Left kidney (tissue), 2 donors: ENCODE data around the gene HERPUD2. TPM values are rescaled to one million over a fixed set of nuclear protein-coding genes. Genes with fewer than 3 reads are reported as not detected.
A peak's percentile ranks its signal among the peaks of the same experiment; 100 is the strongest.
"Not testable (repeated sequence)": the region's sequence is repeated elsewhere in the genome, so short reads cannot be mapped to it uniquely, and the experiment has no call there.

Source experiments
- DNase-seq: peaks from one replicate; pipeline ENCODE4 v3.0.0-alpha.2; 2013
- polyA plus RNA-seq: library from polyadenylated mRNA; unstranded; fragments of 120-200 nt; gene quantifications from one replicate; pipeline ENCODE4 v1.2.1, GENCODE V29; 2013; ENCODE audit not compliant: insufficient read length

The HERPUD2 gene
- polyA plus RNA-seq, 1 donor: 45.7 TPM

DNA sequence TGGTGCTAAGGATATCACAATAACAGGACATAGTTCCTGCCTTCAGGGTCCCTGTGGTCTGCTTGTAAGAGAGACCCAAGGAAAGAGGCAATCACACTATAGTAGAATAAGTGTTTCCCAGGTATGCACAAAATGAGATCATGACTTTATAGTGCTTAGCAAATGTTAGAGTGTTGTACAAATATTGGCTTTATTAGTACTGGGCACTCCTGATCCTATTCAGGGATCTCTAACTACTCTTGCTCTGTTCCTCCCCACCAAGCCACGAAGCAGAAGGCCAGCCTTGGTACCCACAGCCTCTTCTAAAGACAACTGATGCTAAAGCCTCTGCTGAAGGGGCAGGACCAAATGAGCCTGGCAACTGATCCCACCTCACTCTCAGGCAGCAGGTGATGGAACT, 75.1 kb downstream of the HERPUD2 start:
- DNase-seq: no peak

- peak; percentile 13 for DNase-seq
Measured at GRCh38 chr7:35617041-35617440, 77.9 kb downstream of the HERPUD2 start.

DNA sequence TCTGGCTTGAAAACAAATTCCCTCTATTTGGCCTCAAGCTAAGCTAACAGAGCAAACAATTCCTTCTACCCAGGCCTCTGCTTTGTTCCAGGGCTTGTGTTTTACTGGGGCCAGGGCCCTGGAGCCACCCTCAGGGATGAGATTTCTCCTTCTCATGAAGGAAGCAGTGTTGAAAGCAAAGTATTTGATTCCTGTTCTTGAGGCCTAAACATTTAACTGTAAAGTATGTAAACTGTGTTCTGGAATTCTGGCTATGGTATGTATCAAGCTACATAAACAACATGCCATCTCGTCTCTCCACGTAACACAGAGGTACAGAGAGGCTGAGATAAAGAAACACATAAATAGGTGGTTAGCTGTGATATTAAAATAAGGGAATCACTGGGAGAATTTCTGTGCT, 81.8 kb downstream of the HERPUD2 start:
- DNase-seq: no peak

GRCh38 chr7:35605760-35606159, 89.2 kb downstream of the HERPUD2 start:
- DNase-seq: no peak

- no peak for DNase-seq
Measured at GRCh38 chr7:35604595-35604994, 90.3 kb downstream of the HERPUD2 start.

GRCh38 chr7:35599645-35600044, 95.3 kb downstream of the HERPUD2 start:
- DNase-seq: no peak

DNA sequence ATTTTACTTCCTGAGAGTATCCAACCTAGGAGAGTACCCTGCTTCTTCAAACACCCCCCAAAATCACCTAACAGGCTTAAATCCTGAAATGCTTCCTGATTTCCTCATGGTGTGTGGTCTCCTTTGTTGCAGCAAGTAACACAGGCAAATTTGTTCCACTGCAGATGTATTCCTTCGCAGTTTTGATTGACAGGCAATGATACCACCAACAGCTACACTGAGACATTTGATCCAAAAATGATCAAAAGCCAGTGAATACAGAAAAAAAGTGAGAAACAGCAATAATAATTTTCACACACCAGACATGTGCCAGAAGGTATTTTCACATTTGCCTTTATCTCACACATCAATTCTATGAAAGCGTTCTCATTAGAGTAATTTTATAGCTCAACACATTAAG, 95.9 kb downstream of the HERPUD2 start:
- no peak for DNase-seq

DNA sequence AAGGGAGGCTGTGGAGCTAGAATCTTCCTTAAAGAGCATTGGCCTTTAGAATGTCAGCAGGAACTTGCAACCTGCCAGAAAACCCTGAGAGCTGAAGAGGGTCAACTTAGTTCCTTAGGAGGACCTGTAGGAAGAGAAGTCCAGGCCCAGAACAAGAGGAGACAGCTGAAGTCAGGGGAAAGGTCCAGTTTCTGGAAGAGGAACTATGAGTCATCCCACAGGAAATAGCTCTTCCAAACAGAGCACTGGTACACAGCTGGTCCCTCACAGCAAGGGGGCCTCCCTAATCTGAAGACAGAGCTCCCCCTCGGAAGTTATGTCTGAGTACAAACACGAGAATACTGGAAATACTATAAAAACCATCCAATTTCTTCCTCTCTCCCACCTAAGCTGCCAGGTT, 98.9 kb downstream of the HERPUD2 start:
- DNase-seq: no peak

DNA sequence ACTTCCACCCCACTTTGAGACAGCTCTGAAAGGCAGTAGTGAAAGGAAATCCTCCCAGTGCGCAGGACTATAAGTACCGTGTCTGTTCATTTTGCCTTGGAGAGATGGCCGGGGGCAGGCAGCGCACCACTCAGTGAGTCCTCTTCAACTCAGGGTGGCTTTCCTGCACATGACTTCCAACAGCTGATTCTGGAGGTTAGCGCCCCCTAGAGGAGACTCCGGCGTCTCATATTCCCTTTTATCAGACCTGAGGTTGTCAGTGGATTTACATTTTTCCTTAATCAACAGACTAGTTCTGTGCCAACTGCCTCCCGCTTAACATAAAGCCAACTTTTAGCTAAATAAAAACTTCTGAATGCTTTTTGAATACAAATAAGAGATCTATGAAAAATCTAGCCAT, 101.0 kb downstream of the HERPUD2 start:
- DNase-seq: no peak

GRCh38 chr7:35588647-35589046, 106.3 kb downstream of the HERPUD2 start:
- DNase-seq: no peak

GRCh38 chr7:35584990-35585389, 109.9 kb downstream of the HERPUD2 start:
- no peak for DNase-seq

DNA sequence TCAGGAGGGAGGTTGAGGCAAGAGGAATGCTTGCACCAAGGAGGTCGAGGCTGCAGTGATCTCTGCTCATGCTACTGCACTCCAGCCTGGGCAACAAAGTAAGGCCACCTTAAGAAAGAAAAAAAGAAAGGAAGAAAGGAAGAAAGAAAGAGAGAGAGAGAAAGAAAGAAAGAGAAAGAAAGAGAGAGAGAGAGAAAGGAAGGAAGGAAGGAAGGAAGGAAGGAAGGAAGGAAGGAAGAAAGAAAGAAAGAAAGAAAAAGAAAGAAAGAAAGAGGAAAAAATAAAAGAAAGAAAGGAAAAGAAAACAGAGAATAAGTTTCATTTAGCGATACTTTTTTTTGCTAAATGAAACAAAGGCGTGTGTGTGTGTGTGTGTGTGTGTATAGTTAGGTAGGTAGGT, 110.4 kb downstream of the HERPUD2 start:
- DNase-seq: not testable (repeated sequence)

Other genes with a start within 250 kb of the HERPUD2 start
- 452 TPM for gene SEPTIN7, start 105.9 kb upstream of the HERPUD2 start, polyA plus RNA-seq